D721Med (cell line): ENCODE data around the gene GPI.

ENCODE experiments used
- DNase-seq: peaks from one replicate; pipeline ENCODE4 v3.0.0; 2011; ENCODE audit warnings: low spot score; ENCODE audit not compliant: insufficient read length
- FAIRE-seq: peaks from 2 replicates; lab custom pipeline; 2011; peaks lifted over from hg19 to GRCh38; lab: Jason Lieb, UNC
- TF ChIP-seq, protein P1 (sequence below): IDR thresholded peaks from 2 replicates; pipeline ENCODE4 v1.5.1; 2012; ENCODE audit warnings: mild to moderate bottlenecking, control low read depth; ENCODE audit not compliant: insufficient read depth; ENCODE audit errors: missing control alignments

Gene GPI

GRCh38 chr19:34411216-34411615, 46.2 kb downstream of the GPI start:
- FAIRE-seq = no peak
- DNase-seq = no peak
- TF ChIP-seq, protein P1, sequence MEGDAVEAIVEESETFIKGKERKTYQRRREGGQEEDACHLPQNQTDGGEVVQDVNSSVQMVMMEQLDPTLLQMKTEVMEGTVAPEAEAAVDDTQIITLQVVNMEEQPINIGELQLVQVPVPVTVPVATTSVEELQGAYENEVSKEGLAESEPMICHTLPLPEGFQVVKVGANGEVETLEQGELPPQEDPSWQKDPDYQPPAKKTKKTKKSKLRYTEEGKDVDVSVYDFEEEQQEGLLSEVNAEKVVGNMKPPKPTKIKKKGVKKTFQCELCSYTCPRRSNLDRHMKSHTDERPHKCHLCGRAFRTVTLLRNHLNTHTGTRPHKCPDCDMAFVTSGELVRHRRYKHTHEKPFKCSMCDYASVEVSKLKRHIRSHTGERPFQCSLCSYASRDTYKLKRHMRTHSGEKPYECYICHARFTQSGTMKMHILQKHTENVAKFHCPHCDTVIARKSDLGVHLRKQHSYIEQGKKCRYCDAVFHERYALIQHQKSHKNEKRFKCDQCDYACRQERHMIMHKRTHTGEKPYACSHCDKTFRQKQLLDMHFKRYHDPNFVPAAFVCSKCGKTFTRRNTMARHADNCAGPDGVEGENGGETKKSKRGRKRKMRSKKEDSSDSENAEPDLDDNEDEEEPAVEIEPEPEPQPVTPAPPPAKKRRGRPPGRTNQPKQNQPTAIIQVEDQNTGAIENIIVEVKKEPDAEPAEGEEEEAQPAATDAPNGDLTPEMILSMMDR = no peak

GRCh38 chr19:34416021-34416545, 51.1 kb downstream of the GPI start:
- FAIRE-seq (no peak), DNase-seq (no peak)
- TF ChIP-seq, protein P1 = no peak

- DNase-seq = no peak
- FAIRE-seq = no peak
- TF ChIP-seq, protein P1 = no peak
Observed at GRCh38 chr19:34418300-34418699, 53.3 kb downstream of the GPI start.

DNA sequence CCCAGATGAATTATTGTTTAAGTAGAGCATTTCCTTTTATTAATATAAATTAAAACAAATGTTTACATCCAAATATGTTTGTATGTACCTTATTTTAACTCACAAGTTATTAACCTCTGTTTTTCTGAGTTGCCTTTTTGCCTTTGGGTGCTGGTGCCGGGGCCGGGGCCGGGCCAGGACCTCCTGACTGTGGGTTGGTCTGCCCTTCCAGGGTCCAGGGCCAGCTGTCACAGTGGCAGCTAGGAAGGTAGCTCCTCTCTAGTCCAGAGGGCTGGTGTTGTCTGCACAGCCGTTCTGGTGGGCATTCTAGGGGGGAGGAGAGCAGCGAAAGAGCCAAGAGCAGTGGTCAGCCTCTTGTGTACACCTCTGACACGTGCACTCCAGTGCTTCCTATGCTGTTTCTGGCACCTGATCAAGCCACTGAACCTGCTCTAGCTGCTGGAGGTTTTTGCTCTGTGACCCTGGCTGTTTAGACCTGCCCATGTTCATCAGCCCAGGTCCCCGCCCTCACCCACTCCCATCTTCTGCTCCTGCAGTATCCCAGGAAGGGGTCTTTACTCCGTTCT, 61.2 kb downstream of the GPI start:
- DNase-seq (no peak), FAIRE-seq (no peak)
- TF ChIP-seq, protein P1 = no peak

GRCh38 chr19:34428549-34429285, 63.7 kb downstream of the GPI start:
- no peak for DNase-seq

GRCh38 chr19:34429553-34429952, 64.6 kb downstream of the GPI start:
- FAIRE-seq = no peak
- no peak for DNase-seq
- TF ChIP-seq, protein P1 = no peak

More at GRCh38 chr19:34428549-34429285, 63.7 kb downstream of the GPI start:
- FAIRE-seq = no peak
- TF ChIP-seq, protein P1 = no peak
